ENCODE measurements around the gene ACTL7A. TPM values are rescaled to one million over a fixed set of nuclear protein-coding genes. Genes with fewer than 3 reads are reported as not detected.

The ACTL7A gene
- total and polyA plus RNA-seq, 2 of the 4 experiments (the other 2 are of a cell fraction), result not detected

DNA sequence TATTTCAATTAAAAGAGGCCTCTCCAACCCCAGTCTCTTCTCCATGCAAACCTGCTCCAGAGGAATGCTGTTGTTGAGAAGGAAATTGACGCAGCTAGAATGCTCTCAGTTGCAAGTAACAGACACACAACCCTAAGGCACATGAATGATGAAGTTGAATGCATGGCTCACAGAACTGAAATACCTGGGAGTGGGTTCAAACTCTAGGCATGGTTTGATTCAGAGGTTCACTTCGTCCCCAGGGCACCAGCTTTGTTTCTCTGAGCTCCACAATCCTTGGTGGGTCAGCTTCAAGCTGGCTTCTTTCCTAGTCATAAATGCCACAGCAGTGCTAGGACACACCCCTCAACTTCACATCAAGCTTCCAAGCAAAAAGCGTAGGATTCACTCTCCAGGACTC lies 10.9 kb upstream of the ACTL7A start:
- Histone ChIP-seq H3K79me1 (ENCODE audit: low read depth in 1 of 2, low read length in 2 of 2) (no peaks in the 10 kb centered on the region), H3K18ac (ENCODE audit: low read depth, low read length) (no peak overlapping the region), H3K27me3 (ENCODE audit: control insufficient read depth, insufficient read depth, low read length) (peaks cover 6% of the 10 kb centered on the region; the same call in 1 of the 2 replicates), H3K4me1 (ENCODE audit: control insufficient read depth, insufficient read depth, low read length) (no peaks in the 10 kb centered on the region), H3K23ac (ENCODE audit: low read depth, low read length) (no peak overlapping the region), H2BK20ac (ENCODE audit: low read depth, low read length) (no peak overlapping the region), H2BK120ac (ENCODE audit: low read depth, low read length) (no peak overlapping the region), H3K4ac (ENCODE audit: low read depth, low read length) (no peak overlapping the region), H3K4me3 (ENCODE audit: insufficient read depth, low read depth, low read length) (no peak overlapping the region), H4K20me1 (ENCODE audit: insufficient read depth, low read length) (no peaks in the 10 kb centered on the region), H3K9me3 (ENCODE audit: control insufficient read depth, insufficient read depth, low read length) (no peaks in the 10 kb centered on the region), H3K4me2 (ENCODE audit: low read depth, low read length) (no peak overlapping the region), H3K9ac (ENCODE audit: low read depth, low read length) (no peak overlapping the region), H3K14ac (replicated peaks; ENCODE audit: low read depth, low read length) (no peak overlapping the region), H3K27ac (ENCODE audit: insufficient read depth, low read length) (no peak overlapping the region), H4K5ac (ENCODE audit: low read depth, low read length) (no peak overlapping the region), H2BK15ac (ENCODE audit: low read depth, low read length) (no peak overlapping the region), H3K36me3 (ENCODE audit: control insufficient read depth, insufficient read depth, low read length) (no peaks in the 10 kb centered on the region), H4K8ac (ENCODE audit: low read depth in 2 of 2, low read length in 2 of 2) (no peak overlapping the region), H3K9me1 (ENCODE audit: insufficient read depth, low read length) (no peaks in the 10 kb centered on the region), H4K91ac (ENCODE audit: insufficient read depth, low read depth, low read length) (no peak overlapping the region), H3K56ac (ENCODE audit: extremely low read depth, insufficient read depth, low read length) (no peak overlapping the region), H2AK5ac (ENCODE audit: low read depth, low read length) (no peak overlapping the region), H2BK5ac (ENCODE audit: low read depth, low read length, poor library complexity, severe bottlenecking) (no peak overlapping the region), H2AK9ac (replicated peaks; ENCODE audit: low read depth, low read length, poor library complexity) (no peak overlapping the region), H2AFZ (replicated peaks; ENCODE audit: low read length, poor library complexity) (no peak overlapping the region)
- CTCF ChIA-PET, result interaction anchor here (0.5 kb wide), 1 partner anchor 1353 kb away, joined by 3 read pairs; no protein-coding TSS in a partner anchor
- dilution Hi-C loops (cut with HindIII; ENCODE audit: low sequenced_read_pairs, unreplicated experiment), result no loop called here
- in situ Hi-C loops (cut with MboI; ENCODE audit: low sequenced_read_pairs), result no loop called here
- POLR2A ChIA-PET (ENCODE audit: unreplicated experiment), result no interaction called here
- no CpG with 5 or more reads among the region's 3 CpGs for WGBS, 2 experiments (ENCODE audit: extremely low coverage in 2 of 2, insufficient read length in 1 of 2)
- no TSS peak for BruUV-seq (replicated peaks)
- intact Hi-C loops (cut with micrococcal nuclease), result no loop called here
- DNase-seq (no peak), ATAC-seq (ENCODE audit: low read depth) (no peak)
- TF ChIP-seq, protein P1, sequence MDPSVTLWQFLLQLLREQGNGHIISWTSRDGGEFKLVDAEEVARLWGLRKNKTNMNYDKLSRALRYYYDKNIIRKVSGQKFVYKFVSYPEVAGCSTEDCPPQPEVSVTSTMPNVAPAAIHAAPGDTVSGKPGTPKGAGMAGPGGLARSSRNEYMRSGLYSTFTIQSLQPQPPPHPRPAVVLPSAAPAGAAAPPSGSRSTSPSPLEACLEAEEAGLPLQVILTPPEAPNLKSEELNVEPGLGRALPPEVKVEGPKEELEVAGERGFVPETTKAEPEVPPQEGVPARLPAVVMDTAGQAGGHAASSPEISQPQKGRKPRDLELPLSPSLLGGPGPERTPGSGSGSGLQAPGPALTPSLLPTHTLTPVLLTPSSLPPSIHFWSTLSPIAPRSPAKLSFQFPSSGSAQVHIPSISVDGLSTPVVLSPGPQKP (IDR thresholded peaks at IDR 0.05; ENCODE audit: borderline replicate concordance, low read depth, low read length), result no peak
- TF ChIP-seq, protein P2, sequence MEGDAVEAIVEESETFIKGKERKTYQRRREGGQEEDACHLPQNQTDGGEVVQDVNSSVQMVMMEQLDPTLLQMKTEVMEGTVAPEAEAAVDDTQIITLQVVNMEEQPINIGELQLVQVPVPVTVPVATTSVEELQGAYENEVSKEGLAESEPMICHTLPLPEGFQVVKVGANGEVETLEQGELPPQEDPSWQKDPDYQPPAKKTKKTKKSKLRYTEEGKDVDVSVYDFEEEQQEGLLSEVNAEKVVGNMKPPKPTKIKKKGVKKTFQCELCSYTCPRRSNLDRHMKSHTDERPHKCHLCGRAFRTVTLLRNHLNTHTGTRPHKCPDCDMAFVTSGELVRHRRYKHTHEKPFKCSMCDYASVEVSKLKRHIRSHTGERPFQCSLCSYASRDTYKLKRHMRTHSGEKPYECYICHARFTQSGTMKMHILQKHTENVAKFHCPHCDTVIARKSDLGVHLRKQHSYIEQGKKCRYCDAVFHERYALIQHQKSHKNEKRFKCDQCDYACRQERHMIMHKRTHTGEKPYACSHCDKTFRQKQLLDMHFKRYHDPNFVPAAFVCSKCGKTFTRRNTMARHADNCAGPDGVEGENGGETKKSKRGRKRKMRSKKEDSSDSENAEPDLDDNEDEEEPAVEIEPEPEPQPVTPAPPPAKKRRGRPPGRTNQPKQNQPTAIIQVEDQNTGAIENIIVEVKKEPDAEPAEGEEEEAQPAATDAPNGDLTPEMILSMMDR (conservative IDR thresholded peaks at IDR 0.05; ENCODE audit: low read depth, low read length), result no peak
- no peak for TF ChIP-seq SMC3 (IDR thresholded peaks at IDR 0.05; ENCODE audit: low read depth, low read length)

Data from IMR-90 (cell line).